Thyroid gland (tissue), 4 donors: ENCODE measurements around the gene DPYD. TPM values are rescaled to one million over a fixed set of nuclear protein-coding genes. Genes with fewer than 3 reads are reported as not detected.

ENCODE experiments used
- DNase-seq, 2 donors: peaks; one replicate each; pipeline ENCODE4 v3.0.0-alpha.2; 2019
- H3K27ac ChIP-seq, 3 donors: fragments of 200-600 bp; sonication (generic); 1 replicate in 2 of 3; 2 replicates in 1 of 3; pipeline ENCODE4 v1.5.1; 2016 to 2019; ENCODE audit warnings: mild to moderate bottlenecking in 1 of 3, moderate library complexity in 1 of 3
- H3K27me3 ChIP-seq: fragments of 200-600 bp; sonication (generic); one replicate; pipeline ENCODE4 v1.5.1; 2019
- H3K36me3 ChIP-seq, 2 donors: fragments of 200-600 bp; sonication (generic); one replicate each; pipeline ENCODE4 v1.5.1; 2016 to 2019
- H3K4me1 ChIP-seq, 2 donors: fragments of 200-600 bp; sonication (generic); one replicate each; pipeline ENCODE4 v1.5.1; 2017 to 2019
- H3K4me3 ChIP-seq, 3 donors: fragments of 200-600 bp; sonication (generic); replicated peaks in 1 of 3; 1 replicate in 2 of 3; 2 replicates in 1 of 3; pipeline ENCODE4 v1.5.1; 2016; ENCODE audit warnings: mild to moderate bottlenecking in 1 of 3
- H3K9me3 ChIP-seq: fragments of 200-600 bp; sonication (generic); one replicate; pipeline ENCODE4 v1.5.1; 2017
- CTCF ChIP-seq, 6 experiments: fragments of 200-600 bp in 3 of 6; fragments of 450-650 bp in 3 of 6; sonication (generic) in 3 of 6; IDR thresholded peaks; one replicate each; pipeline ENCODE4 v1.5.1; 2016 to 2019; ENCODE audit warnings: antibody characterized with exemption in 6 of 6, mild to moderate bottlenecking in 2 of 6, inconsistent platforms in 1 of 6, moderate library complexity in 1 of 6
- POLR2A ChIP-seq, 2 donors: fragments of 450-650 bp; IDR thresholded peaks; one replicate each; pipeline ENCODE4 v1.6.1; 2017; ENCODE audit warnings: antibody characterized with exemption in 2 of 2, mild to moderate bottlenecking in 2 of 2, moderate library complexity in 1 of 2
- WGBS, 2 donors: methylation state at CpG; one replicate each; pipeline ENCODE4 v1.1.5; 2017; 5-methylcytosine and 5-hydroxymethylcytosine counted together
- intact Hi-C: fragments of 100-400 bp; cut with DNase I; formaldehyde crosslinking; loops from one replicate; pipeline ENCODE4 v1.15.1; 2023
- total RNA-seq, 4 donors: library from RNA; depleted of rRNA; stranded (reverse); fragments of >200 nt; gene quantifications; one replicate each; pipeline ENCODE4 v1.2.3, GENCODE V29; 2016

DPYD gene
- total RNA-seq, 4 donors from 2014 or later: 27.3 to 54.0 (median 39.5) TPM

- no peak for DNase-seq
- intact Hi-C loops: no loop called here
- H3K4me1 ChIP-seq: no peaks in the 10 kb centered on the region
- H3K4me3 ChIP-seq: no peak overlapping the region
- no peak for TF ChIP-seq POLR2A (IDR thresholded peaks at IDR 0.05)
- no peak for TF ChIP-seq CTCF (IDR thresholded peaks at IDR 0.05)
- H3K27me3 ChIP-seq: no peaks in the 10 kb centered on the region
- no peaks in the 10 kb centered on the region for H3K9me3 ChIP-seq
- WGBS, 2 donors: 79 to 81% methylated on average over 4 of the region's 4 CpGs
- H3K27ac ChIP-seq: no peak overlapping the region
- H3K36me3 ChIP-seq: no peaks in the 10 kb centered on the region
Observed at GRCh38 chr1:97767381-97767780, 153.5 kb downstream of the DPYD start.

GRCh38 chr1:97764991-97765390 lies 155.8 kb downstream of the DPYD start:
- WGBS, 2 donors: 93 to 94% methylated on average over 1 of the region's 1 CpG
- H3K27me3 ChIP-seq: no peaks in the 10 kb centered on the region
- no peaks in the 10 kb centered on the region for H3K9me3 ChIP-seq
- no peak overlapping the region for H3K4me3 ChIP-seq
- H3K27ac ChIP-seq: no peak overlapping the region
- DNase-seq: no peak
- no peaks in the 10 kb centered on the region for H3K36me3 ChIP-seq
- intact Hi-C loops: no loop called here
- TF ChIP-seq CTCF (IDR thresholded peaks at IDR 0.05) (no peak), POLR2A (IDR thresholded peaks at IDR 0.05) (no peak)
- H3K4me1 ChIP-seq: no peaks in the 10 kb centered on the region

- no peak for TF ChIP-seq CTCF (IDR thresholded peaks at IDR 0.05)
- no peak for TF ChIP-seq POLR2A (IDR thresholded peaks at IDR 0.05)
- intact Hi-C loops: no loop called here
- H3K27me3 ChIP-seq: no peaks in the 10 kb centered on the region
- no peak for DNase-seq
- H3K9me3 ChIP-seq: no peaks in the 10 kb centered on the region
- no peak overlapping the region for H3K27ac ChIP-seq
- WGBS, 2 donors: 77 to 81% methylated on average over 1 of the region's 1 CpG
- no peak overlapping the region for H3K4me3 ChIP-seq
- no peaks in the 10 kb centered on the region for H3K36me3 ChIP-seq
- H3K4me1 ChIP-seq: peaks cover 4 to 6% of the 10 kb centered on the region in 2 donors
Observed at GRCh38 chr1:97761637-97762036, 159.2 kb downstream of the DPYD start.

GRCh38 chr1:97759078-97759477 lies 161.8 kb downstream of the DPYD start:
- no peaks in the 10 kb centered on the region for H3K36me3 ChIP-seq
- DNase-seq: no peak
- intact Hi-C loops: no loop called here
- H3K27me3 ChIP-seq: no peaks in the 10 kb centered on the region
- WGBS, 2 donors: 70 to 71% methylated on average over 2 of the region's 2 CpGs
- peaks cover 4 to 6% of the 10 kb centered on the region in 2 donors for H3K4me1 ChIP-seq
- H3K4me3 ChIP-seq: no peak overlapping the region
- no peak for TF ChIP-seq POLR2A (IDR thresholded peaks at IDR 0.05)
- no peak for TF ChIP-seq CTCF (IDR thresholded peaks at IDR 0.05)
- H3K9me3 ChIP-seq: no peaks in the 10 kb centered on the region
- H3K27ac ChIP-seq: no peak overlapping the region

- TF ChIP-seq POLR2A (IDR thresholded peaks at IDR 0.05): no peak
- no peak for TF ChIP-seq CTCF (IDR thresholded peaks at IDR 0.05)
Observed at GRCh38 chr1:97758541-97759057, 162.2 kb downstream of the DPYD start.

More at GRCh38 chr1:97758541-97759057, 162.2 kb downstream of the DPYD start:
- H3K36me3 ChIP-seq: no peaks in the 10 kb centered on the region
- intact Hi-C loops: no loop called here
- no peak overlapping the region for H3K27ac ChIP-seq
- peaks cover 4 to 6% of the 10 kb centered on the region in 2 donors for H3K4me1 ChIP-seq
- no peak overlapping the region for H3K4me3 ChIP-seq
- no peaks in the 10 kb centered on the region for H3K9me3 ChIP-seq
- DNase-seq: no peak
- no peaks in the 10 kb centered on the region for H3K27me3 ChIP-seq
- WGBS, 2 donors: 51 to 69% methylated on average over 1 of the region's 1 CpG
